Measurements from ENCODE around the gene NLRP9.

NLRP9 gene

GRCh38 chr19:55705972-55706371, 32.2 kb downstream of the NLRP9 start:
- FAIRE-seq (no peak), DNase-seq (ENCODE audit: extremely low spot score, insufficient read length, low read depth) (no peak)

GRCh38 chr19:55704494-55705245, 33.5 kb downstream of the NLRP9 start:
- DNase-seq (ENCODE audit: extremely low spot score, insufficient read length, low read depth) (no peak), FAIRE-seq (no peak)

- DNase-seq (ENCODE audit: extremely low spot score, insufficient read length, low read depth) (no peak), FAIRE-seq (no peak)
Observed at GRCh38 chr19:55703790-55704215, 34.4 kb downstream of the NLRP9 start.

- FAIRE-seq: no peak
- DNase-seq (ENCODE audit: extremely low spot score, insufficient read length, low read depth): no peak
Observed at GRCh38 chr19:55702131-55702627, 36.0 kb downstream of the NLRP9 start.

- FAIRE-seq (no peak), DNase-seq (ENCODE audit: extremely low spot score, insufficient read length, low read depth) (no peak)
Observed at GRCh38 chr19:55700813-55701212, 37.4 kb downstream of the NLRP9 start.

- FAIRE-seq (no peak), DNase-seq (ENCODE audit: extremely low spot score, insufficient read length, low read depth) (no peak)
Observed at GRCh38 chr19:55699221-55699620, 39.0 kb downstream of the NLRP9 start.

GRCh38 chr19:55698256-55698655, 39.9 kb downstream of the NLRP9 start:
- FAIRE-seq (no peak), DNase-seq (ENCODE audit: extremely low spot score, insufficient read length, low read depth) (no peak)

GRCh38 chr19:55697698-55698097, 40.5 kb downstream of the NLRP9 start:
- no peak for DNase-seq (ENCODE audit: extremely low spot score, insufficient read length, low read depth)
- FAIRE-seq: no peak

GRCh38 chr19:55697069-55697440, 41.1 kb downstream of the NLRP9 start:
- no peak for FAIRE-seq
- DNase-seq (ENCODE audit: extremely low spot score, insufficient read length, low read depth): no peak

- FAIRE-seq: no peak
Observed at GRCh38 chr19:55696301-55697068, 41.7 kb downstream of the NLRP9 start.

GRCh38 chr19:55695511-55696290, 42.5 kb downstream of the NLRP9 start:
- no peak for DNase-seq (ENCODE audit: extremely low spot score, insufficient read length, low read depth)
- no peak for FAIRE-seq

More at GRCh38 chr19:55696301-55697068, 41.7 kb downstream of the NLRP9 start:
- DNase-seq (ENCODE audit: extremely low spot score, insufficient read length, low read depth): no peak

- FAIRE-seq (no peak), DNase-seq (ENCODE audit: extremely low spot score, insufficient read length, low read depth) (no peak)
Observed at GRCh38 chr19:55694656-55695491, 43.3 kb downstream of the NLRP9 start.

GRCh38 chr19:55694241-55694655, 44.0 kb downstream of the NLRP9 start:
- no peak for DNase-seq (ENCODE audit: extremely low spot score, insufficient read length, low read depth)
- no peak for FAIRE-seq

- DNase-seq (ENCODE audit: extremely low spot score, insufficient read length, low read depth) (no peak), FAIRE-seq (no peak)
Observed at GRCh38 chr19:55693336-55693974, 44.7 kb downstream of the NLRP9 start.

GRCh38 chr19:55692681-55693081, 45.5 kb downstream of the NLRP9 start:
- no peak for FAIRE-seq

GRCh38 chr19:55691561-55692481, 46.4 kb downstream of the NLRP9 start:
- DNase-seq (ENCODE audit: extremely low spot score, insufficient read length, low read depth): no peak
- no peak for FAIRE-seq

More at GRCh38 chr19:55692681-55693081, 45.5 kb downstream of the NLRP9 start:
- no peak for DNase-seq (ENCODE audit: extremely low spot score, insufficient read length, low read depth)

- DNase-seq (ENCODE audit: extremely low spot score, insufficient read length, low read depth) (no peak), FAIRE-seq (no peak)
Observed at GRCh38 chr19:55690769-55691545, 47.2 kb downstream of the NLRP9 start.

Measured in GM18507 (cell line).